ENCODE results near the gene SAXO1. TPM values are rescaled to one million over a fixed set of nuclear protein-coding genes. Genes with fewer than 3 reads are reported as not detected.

Gene SAXO1
- total RNA-seq, 1 donor from 2014 or later = not detected

DNA sequence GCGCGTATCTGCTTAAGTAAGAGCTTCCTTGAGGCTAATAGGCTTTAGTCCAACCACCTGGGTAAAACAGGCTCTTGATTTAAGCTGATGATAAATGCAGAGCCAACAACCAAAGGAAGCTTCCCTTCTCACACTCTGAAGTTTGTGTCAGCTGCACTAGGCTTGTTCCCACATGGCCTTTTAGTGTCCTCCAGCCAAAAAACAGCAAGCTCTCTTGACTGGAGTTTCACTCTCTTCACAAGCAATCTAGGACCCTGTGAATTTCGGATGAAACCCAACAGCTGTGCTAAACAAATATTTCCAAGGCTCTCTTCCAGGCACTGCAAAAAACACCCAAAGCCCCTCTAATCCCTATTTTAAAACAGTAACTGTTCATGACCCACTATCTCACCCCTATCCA is 63.9 kb downstream of the SAXO1 start:
- DNase-seq (ENCODE audit: low read depth) (no peak), FAIRE-seq (no peak)
- Mint-ChIP-seq H3K27me3 (ENCODE audit: low read depth, unreplicated experiment) (peaks cover 2% of the 10 kb centered on the region), H3K4me1 (ENCODE audit: low read depth, unreplicated experiment) (no peaks in the 10 kb centered on the region), H3K4me3 (ENCODE audit: unreplicated experiment) (no peak overlapping the region), H3K9me3 (ENCODE audit: unreplicated experiment) (peaks cover 6% of the 10 kb centered on the region), H3K27ac (ENCODE audit: unreplicated experiment) (no peak overlapping the region), H3K36me3 (ENCODE audit: low read depth, unreplicated experiment) (no peaks in the 10 kb centered on the region)
- TF ChIP-seq EZH2 (IDR thresholded peaks at IDR 0.05; ENCODE audit: insufficient read depth, low read length) (no peak), CTCF (IDR thresholded peaks at IDR 0.05; ENCODE audit: insufficient read depth, low read depth, low read length) (no peak)
- H3K36me3 ChIP-seq (ENCODE audit: insufficient read depth, low read length) = no peaks in the 10 kb centered on the region
- H3K4me3 ChIP-seq (ENCODE audit: insufficient read depth, low read depth, low read length) = no peak overlapping the region
- H3K9ac ChIP-seq (ENCODE audit: low read length) = no peak overlapping the region
- H3K4me1 ChIP-seq (ENCODE audit: insufficient read depth, low read length) = no peaks in the 10 kb centered on the region
- H3K4me2 ChIP-seq (ENCODE audit: low read length) = no peak overlapping the region
- no peaks in the 10 kb centered on the region for H3K79me2 ChIP-seq (ENCODE audit: insufficient read depth, low read length)
- no peaks in the 10 kb centered on the region for H3K9me3 ChIP-seq (ENCODE audit: insufficient read depth, low read depth, low read length)
- no peak overlapping the region for H3K27ac ChIP-seq (ENCODE audit: low read depth, low read length)
- H2AFZ ChIP-seq (ENCODE audit: low read depth, low read length) = no peak overlapping the region
- H4K20me1 ChIP-seq (ENCODE audit: insufficient read depth, low read length) = no peaks in the 10 kb centered on the region
- peaks cover 20% of the 10 kb centered on the region for H3K27me3 ChIP-seq (ENCODE audit: insufficient read depth, low read length)

DNA sequence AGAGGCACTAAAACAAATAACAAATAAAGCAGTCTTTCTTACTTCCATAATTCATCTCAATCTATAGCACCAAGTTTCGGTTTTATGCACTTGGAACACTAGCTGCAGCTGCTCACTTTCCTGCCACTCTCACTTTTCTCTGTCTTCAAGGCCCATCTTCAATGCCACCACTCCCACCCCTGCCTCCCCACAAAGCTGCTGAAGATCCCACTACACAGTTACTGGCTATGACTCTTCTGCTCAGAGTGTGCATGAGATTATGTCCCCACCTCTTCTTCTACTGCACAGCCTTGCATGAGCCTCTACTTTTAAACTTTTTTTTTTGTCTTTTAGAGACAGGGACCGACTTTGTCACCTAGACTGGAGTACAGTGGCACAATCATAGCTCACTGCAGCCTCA is 77.4 kb downstream of the SAXO1 start:
- no peak for DNase-seq (ENCODE audit: low read depth)
- Histone ChIP-seq H3K9me3 (ENCODE audit: insufficient read depth, low read depth, low read length) (no peaks in the 10 kb centered on the region), H3K27me3 (ENCODE audit: insufficient read depth, low read length) (peaks cover 9% of the 10 kb centered on the region), H3K79me2 (ENCODE audit: insufficient read depth, low read length) (no peaks in the 10 kb centered on the region), H2AFZ (ENCODE audit: low read depth, low read length) (no peak overlapping the region), H3K4me3 (ENCODE audit: insufficient read depth, low read depth, low read length) (no peak overlapping the region), H4K20me1 (ENCODE audit: insufficient read depth, low read length) (no peaks in the 10 kb centered on the region), H3K36me3 (ENCODE audit: insufficient read depth, low read length) (no peaks in the 10 kb centered on the region), H3K9ac (ENCODE audit: low read length) (no peak overlapping the region), H3K4me1 (ENCODE audit: insufficient read depth, low read length) (no peaks in the 10 kb centered on the region), H3K4me2 (ENCODE audit: low read length) (no peak overlapping the region), H3K27ac (ENCODE audit: low read depth, low read length) (no peak overlapping the region)
- H3K4me3 Mint-ChIP-seq (ENCODE audit: unreplicated experiment) = no peak overlapping the region
- H3K27ac Mint-ChIP-seq (ENCODE audit: unreplicated experiment) = no peak overlapping the region
- H3K27me3 Mint-ChIP-seq (ENCODE audit: low read depth, unreplicated experiment) = peaks cover 6% of the 10 kb centered on the region
- H3K9me3 Mint-ChIP-seq (ENCODE audit: unreplicated experiment) = no peaks in the 10 kb centered on the region
- no peaks in the 10 kb centered on the region for H3K4me1 Mint-ChIP-seq (ENCODE audit: low read depth, unreplicated experiment)
- no peak for FAIRE-seq
- H3K36me3 Mint-ChIP-seq (ENCODE audit: low read depth, unreplicated experiment) = no peaks in the 10 kb centered on the region
- TF ChIP-seq EZH2 (IDR thresholded peaks at IDR 0.05; ENCODE audit: insufficient read depth, low read length) = no peak
- no peak for TF ChIP-seq CTCF (IDR thresholded peaks at IDR 0.05; ENCODE audit: insufficient read depth, low read depth, low read length)

GRCh38 chr9:18951936-18952335 is 81.1 kb downstream of the SAXO1 start:
- H3K4me3 ChIP-seq (ENCODE audit: insufficient read depth, low read depth, low read length) = no peak overlapping the region
- H3K4me1 ChIP-seq (ENCODE audit: insufficient read depth, low read length) = no peaks in the 10 kb centered on the region
- H3K36me3 ChIP-seq (ENCODE audit: insufficient read depth, low read length) = no peaks in the 10 kb centered on the region
- no peak overlapping the region for H3K27ac ChIP-seq (ENCODE audit: low read depth, low read length)
- Mint-ChIP-seq H3K4me3 (ENCODE audit: unreplicated experiment) (no peak overlapping the region), H3K9me3 (ENCODE audit: unreplicated experiment) (peaks cover 3% of the 10 kb centered on the region), H3K27me3 (ENCODE audit: low read depth, unreplicated experiment) (peaks cover 3% of the 10 kb centered on the region), H3K27ac (ENCODE audit: unreplicated experiment) (no peak overlapping the region), H3K36me3 (ENCODE audit: low read depth, unreplicated experiment) (no peaks in the 10 kb centered on the region), H3K4me1 (ENCODE audit: low read depth, unreplicated experiment) (no peaks in the 10 kb centered on the region)
- FAIRE-seq = no peak
- no peak overlapping the region for H3K4me2 ChIP-seq (ENCODE audit: low read length)
- no peaks in the 10 kb centered on the region for H3K79me2 ChIP-seq (ENCODE audit: insufficient read depth, low read length)
- peaks cover 9% of the 10 kb centered on the region for H3K27me3 ChIP-seq (ENCODE audit: insufficient read depth, low read length)
- DNase-seq (ENCODE audit: low read depth) = no peak
- H4K20me1 ChIP-seq (ENCODE audit: insufficient read depth, low read length) = no peaks in the 10 kb centered on the region
- TF ChIP-seq CTCF (IDR thresholded peaks at IDR 0.05; ENCODE audit: insufficient read depth, low read depth, low read length) (no peak), EZH2 (IDR thresholded peaks at IDR 0.05; ENCODE audit: insufficient read depth, low read length) (no peak)
- no peak overlapping the region for H2AFZ ChIP-seq (ENCODE audit: low read depth, low read length)
- no peaks in the 10 kb centered on the region for H3K9me3 ChIP-seq (ENCODE audit: insufficient read depth, low read depth, low read length)
- H3K9ac ChIP-seq (ENCODE audit: low read length) = no peak overlapping the region
